ENCODE measurements around the gene EIF3K.
A peak's percentile ranks its signal among the peaks of the same experiment; 100 is the strongest.

The EIF3K gene

DNA sequence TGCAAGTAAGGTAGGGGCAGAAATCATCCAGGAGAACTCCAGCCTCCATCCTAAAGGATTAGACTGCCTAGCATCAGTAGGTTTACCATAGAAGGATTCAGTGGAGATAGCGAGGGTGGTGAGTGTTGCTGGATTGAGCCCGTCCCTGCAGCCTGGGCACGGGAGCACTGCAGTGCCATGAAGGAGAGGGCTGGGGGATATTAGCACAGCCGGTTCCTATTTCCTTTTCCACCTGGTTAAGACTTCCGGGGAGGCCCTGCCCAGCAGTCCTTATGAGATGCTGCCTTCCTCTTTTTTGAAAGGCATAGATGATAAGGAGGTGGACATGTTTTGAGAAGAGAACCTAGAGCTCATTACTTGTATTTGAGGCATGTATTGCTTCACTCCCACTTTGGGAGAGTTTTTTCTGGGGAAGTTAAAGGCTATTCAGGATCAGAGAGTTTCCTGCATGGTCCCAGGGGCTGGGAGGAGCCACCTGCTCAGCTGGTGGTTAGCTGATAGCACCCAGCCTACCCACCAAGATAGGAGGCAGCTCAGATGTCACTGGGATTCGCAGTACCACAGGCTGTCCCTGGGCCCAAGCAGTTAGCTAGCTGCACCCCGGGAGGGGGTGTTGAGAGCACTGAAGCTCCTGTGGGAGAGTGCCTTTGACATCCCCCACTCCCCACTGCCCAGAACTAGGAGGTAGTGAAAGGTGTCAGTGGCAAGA lies 45.7 kb downstream of the EIF3K start:
- peak overlapping the region; percentile 50 to 79 (median 60) for H3K4me3 Mint-ChIP-seq

DNA sequence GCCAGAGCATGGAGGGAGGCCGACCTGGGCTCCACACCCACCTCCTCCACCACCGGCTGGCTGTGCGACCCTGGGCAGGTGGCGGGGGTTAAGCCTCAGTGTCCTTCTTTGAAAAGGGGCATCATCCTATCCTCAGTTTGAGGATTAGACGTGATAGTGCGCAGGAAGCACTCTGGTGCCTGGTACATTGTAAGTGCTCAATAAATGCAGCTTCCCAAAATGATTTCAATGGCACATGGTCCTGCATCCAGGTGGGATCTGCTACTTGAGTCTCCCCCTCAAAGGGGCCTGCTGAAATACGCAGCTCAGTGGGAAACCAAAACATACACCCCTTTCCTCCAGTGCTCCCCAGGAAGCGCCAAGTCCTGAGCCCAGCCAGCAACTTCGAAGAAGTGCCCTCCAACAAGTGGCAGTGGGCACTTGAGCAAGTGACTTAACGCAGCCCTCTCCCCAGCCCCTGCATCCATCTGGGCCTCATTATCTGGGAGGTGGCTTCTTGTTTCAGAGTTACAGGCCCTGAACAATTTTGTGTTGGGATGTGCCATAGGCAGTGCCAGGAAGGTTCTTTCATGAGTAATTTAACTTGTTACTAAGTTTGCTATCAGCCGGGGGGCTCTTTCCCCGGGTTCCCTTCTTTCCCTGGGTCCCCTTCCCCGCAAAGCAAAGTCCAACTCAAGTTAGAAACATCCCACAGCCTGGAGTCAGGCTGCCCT lies 46.4 kb downstream of the EIF3K start:
- Mint-ChIP-seq H3K36me3 (ENCODE audit: low read depth) (peaks cover 7% of the 10 kb centered on the region), H3K27ac (peak overlapping the region; percentile 97 to 99 (median 97)), H3K4me1 (peaks cover 96% of the 10 kb centered on the region), H3K4me3 (peak overlapping the region; percentile 33 to 72 (median 60)), H3K27me3 (ENCODE audit: low read depth) (no peaks in the 10 kb centered on the region), H3K9me3 (no peaks in the 10 kb centered on the region)
- TF ChIP-seq, protein P1, sequence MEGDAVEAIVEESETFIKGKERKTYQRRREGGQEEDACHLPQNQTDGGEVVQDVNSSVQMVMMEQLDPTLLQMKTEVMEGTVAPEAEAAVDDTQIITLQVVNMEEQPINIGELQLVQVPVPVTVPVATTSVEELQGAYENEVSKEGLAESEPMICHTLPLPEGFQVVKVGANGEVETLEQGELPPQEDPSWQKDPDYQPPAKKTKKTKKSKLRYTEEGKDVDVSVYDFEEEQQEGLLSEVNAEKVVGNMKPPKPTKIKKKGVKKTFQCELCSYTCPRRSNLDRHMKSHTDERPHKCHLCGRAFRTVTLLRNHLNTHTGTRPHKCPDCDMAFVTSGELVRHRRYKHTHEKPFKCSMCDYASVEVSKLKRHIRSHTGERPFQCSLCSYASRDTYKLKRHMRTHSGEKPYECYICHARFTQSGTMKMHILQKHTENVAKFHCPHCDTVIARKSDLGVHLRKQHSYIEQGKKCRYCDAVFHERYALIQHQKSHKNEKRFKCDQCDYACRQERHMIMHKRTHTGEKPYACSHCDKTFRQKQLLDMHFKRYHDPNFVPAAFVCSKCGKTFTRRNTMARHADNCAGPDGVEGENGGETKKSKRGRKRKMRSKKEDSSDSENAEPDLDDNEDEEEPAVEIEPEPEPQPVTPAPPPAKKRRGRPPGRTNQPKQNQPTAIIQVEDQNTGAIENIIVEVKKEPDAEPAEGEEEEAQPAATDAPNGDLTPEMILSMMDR (IDR thresholded peaks at IDR 0.05; ENCODE audit: unreplicated experiment in 3 of 3): no peak

More for the DNA sequence above, 45.7 kb downstream of the EIF3K start:
- H3K27ac Mint-ChIP-seq: peak overlapping the region; percentile 94 to 97 (median 97)
- TF ChIP-seq, protein P1 (IDR thresholded peaks at IDR 0.05; ENCODE audit: unreplicated experiment in 3 of 3): no peak
- H3K27me3 Mint-ChIP-seq (ENCODE audit: low read depth): no peaks in the 10 kb centered on the region
- peaks cover 7% of the 10 kb centered on the region for H3K36me3 Mint-ChIP-seq (ENCODE audit: low read depth)
- no peaks in the 10 kb centered on the region for H3K9me3 Mint-ChIP-seq
- peaks cover 96% of the 10 kb centered on the region for H3K4me1 Mint-ChIP-seq

DNA sequence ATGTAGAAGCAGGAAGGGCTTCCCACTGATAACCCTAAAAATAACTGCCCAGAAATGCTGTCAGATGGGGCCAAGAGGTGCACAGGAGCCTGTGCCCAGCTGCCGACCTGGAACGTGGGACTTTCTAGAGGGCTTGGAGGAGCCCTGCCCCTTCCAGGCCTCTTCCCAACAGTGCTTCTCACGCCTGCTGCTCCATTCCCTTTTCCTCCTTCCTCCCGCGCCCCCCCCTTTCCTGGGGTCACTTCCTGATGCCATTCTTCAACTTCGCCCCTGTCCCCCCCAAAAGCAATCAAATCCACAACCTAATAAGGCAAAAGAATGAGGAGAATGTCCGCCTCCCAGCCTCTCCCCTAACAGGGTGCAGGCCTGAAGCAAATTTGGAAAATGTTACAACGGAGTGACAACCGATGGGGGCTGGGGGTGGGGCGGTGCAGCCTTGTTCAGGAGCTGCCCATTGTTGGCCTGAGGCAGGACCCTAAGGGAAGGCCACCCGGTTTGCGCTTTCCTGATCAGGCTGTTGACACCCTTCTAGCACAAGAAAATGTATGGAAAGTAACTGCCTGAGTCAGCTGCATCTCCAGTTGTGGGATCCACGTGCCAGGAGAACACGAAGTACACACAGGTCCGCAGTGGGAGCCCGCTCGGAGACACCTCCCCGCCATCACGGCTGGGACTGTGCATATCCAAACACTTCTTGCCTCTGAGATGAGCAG lies 47.1 kb downstream of the EIF3K start:
- peaks cover 5% of the 10 kb centered on the region for H3K36me3 Mint-ChIP-seq (ENCODE audit: low read depth)
- no peaks in the 10 kb centered on the region for H3K27me3 Mint-ChIP-seq (ENCODE audit: low read depth)
- TF ChIP-seq, protein P1 (IDR thresholded peaks at IDR 0.05; ENCODE audit: unreplicated experiment in 3 of 3): no peak
- H3K4me3 Mint-ChIP-seq: peak overlapping the region; percentile 33 to 72 (median 60)
- H3K9me3 Mint-ChIP-seq: no peaks in the 10 kb centered on the region
- peaks cover 93% of the 10 kb centered on the region for H3K4me1 Mint-ChIP-seq
- peak overlapping the region; percentile 96 to 99 (median 97) for H3K27ac Mint-ChIP-seq

DNA sequence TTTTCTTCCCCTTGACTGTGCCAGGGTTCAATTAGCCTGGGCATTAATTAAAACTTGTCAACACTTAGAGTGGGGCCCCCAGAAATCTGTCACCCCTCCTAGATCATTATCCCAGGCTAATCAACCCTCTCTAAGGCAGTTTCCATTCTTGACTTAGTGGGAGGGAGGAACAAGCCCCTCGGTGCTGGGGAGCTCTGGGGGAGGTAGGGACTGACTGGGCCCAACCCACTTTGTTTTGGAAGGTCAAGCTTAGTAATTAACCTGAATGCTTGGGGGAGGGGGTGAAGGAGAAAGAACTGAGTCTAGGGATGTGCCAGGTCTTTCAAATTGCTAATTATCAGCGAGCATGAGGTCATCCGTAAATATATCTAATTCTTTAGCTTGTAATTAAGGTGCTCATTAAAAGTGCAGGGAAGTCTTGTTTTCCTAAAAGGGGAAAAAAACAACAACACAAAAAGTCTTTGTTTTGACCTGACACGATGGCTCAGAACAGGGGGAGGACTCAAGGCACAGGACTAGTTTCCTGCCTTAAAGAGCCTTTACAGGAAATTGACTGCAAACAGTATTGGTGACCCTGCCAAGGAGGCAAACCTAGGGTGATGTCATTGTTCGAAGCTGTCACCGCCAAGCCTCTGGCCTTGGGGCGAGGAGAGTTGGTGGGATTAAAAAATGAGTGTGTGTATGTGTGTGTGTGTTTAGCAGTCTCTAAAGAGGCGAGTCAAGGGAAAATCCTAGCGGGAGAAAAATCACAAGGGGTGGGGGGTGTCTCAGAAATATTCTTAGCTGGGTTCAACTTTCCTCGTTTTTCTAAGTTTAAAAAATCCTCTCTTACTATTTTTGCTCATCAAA lies 47.9 kb downstream of the EIF3K start:
- Mint-ChIP-seq H3K36me3 (ENCODE audit: low read depth) (peaks cover 3% of the 10 kb centered on the region), H3K9me3 (no peaks in the 10 kb centered on the region), H3K27me3 (ENCODE audit: low read depth) (no peaks in the 10 kb centered on the region), H3K27ac (peak overlapping the region; percentile 96 to 99 (median 97)), H3K4me3 (peak overlapping the region; percentile 33 to 72 (median 57)), H3K4me1 (peaks cover 95% of the 10 kb centered on the region)
- TF ChIP-seq, protein P1 (IDR thresholded peaks at IDR 0.05; ENCODE audit: unreplicated experiment in 3 of 3): no peak

DNA sequence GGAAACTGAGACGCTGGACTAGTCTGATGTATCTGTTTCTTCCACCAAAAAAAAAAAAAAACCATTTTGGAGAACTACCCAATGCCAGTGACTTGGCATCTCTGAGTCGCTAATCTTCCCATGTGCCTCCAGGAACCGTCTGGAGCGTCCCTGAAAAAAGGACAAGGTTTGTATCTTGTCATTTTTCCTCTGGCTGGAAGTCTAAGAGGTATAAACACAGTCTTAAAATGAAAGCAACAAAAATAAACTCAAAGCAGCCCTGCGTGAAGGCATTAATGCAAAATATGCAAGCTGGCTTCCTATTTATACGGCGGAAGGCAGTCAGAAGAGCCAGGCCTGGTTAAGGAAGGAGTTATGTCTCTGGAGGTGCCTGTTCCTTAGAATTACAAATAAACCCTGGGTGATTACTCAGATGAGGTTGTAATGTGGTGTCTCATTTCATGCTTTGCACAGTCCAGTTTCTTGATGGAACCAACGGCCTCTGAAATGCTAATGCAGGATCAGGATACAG lies 48.7 kb downstream of the EIF3K start:
- Mint-ChIP-seq H3K4me3 (peak overlapping the region; percentile 19 to 63 (median 21)), H3K4me1 (peaks cover 88% of the 10 kb centered on the region), H3K9me3 (no peaks in the 10 kb centered on the region), H3K27ac (peak overlapping the region; percentile 96 to 99 (median 97)), H3K36me3 (ENCODE audit: low read depth) (peaks cover 3% of the 10 kb centered on the region), H3K27me3 (ENCODE audit: low read depth) (no peaks in the 10 kb centered on the region)
- TF ChIP-seq, protein P1 (IDR thresholded peaks at IDR 0.05; ENCODE audit: unreplicated experiment in 3 of 3): no peak

All from nephron (organoid).